HG03571 (cell line): Measurements from ENCODE around the gene BET1L.
"Not testable (repeated sequence)": the region's sequence is repeated elsewhere in the genome, so short reads cannot be mapped to it uniquely, and the experiment has no call there.

ENCODE experiments used
- ATAC-seq: cut with Tn5 transposase; IDR thresholded peaks from one replicate; pipeline ENCODE4 v1.9.1; 2021; ENCODE audit not compliant: unreplicated experiment

BET1L gene

GRCh38 chr11:197741-198235 is 9.4 kb downstream of the BET1L start:
- no peak for ATAC-seq

GRCh38 chr11:196786-197731 is 10.1 kb downstream of the BET1L start:
- ATAC-seq = no peak

- not testable (repeated sequence) for ATAC-seq
Measured at GRCh38 chr11:193481-193880, 13.7 kb downstream of the BET1L start.

- not testable (repeated sequence) for ATAC-seq
Measured at GRCh38 chr11:192674-193128, 14.5 kb downstream of the BET1L start, which contains the start of gene SCGB1C1. SCGB1C1 (plus strand) TSS chr11:193078; CDS start chr11:193100, 22 bp downstream.

- not testable (repeated sequence) for ATAC-seq
Measured at GRCh38 chr11:191490-192478, 15.4 kb downstream of the BET1L start.

- ATAC-seq = not testable (repeated sequence)
Measured at GRCh38 chr11:190546-190945, 16.7 kb downstream of the BET1L start.

GRCh38 chr11:189843-190311 is 17.3 kb downstream of the BET1L start:
- peak; percentile 92 for ATAC-seq

GRCh38 chr11:189200-189783 is 17.9 kb downstream of the BET1L start:
- peak; percentile 4 for ATAC-seq

- not testable (repeated sequence) for ATAC-seq
Measured at GRCh38 chr11:180242-180641, 27.0 kb downstream of the BET1L start.
